Esophagus muscularis mucosa (tissue), 4 donors: ENCODE measurements around the gene SIK2. TPM values are rescaled to one million over a fixed set of nuclear protein-coding genes. Genes with fewer than 3 reads are reported as not detected.
"Not testable (repeated sequence)": the region's sequence is repeated elsewhere in the genome, so short reads cannot be mapped to it uniquely, and the experiment has no call there.

Experiments
- DNase-seq: peaks from one replicate; pipeline ENCODE4 v3.0.0-alpha.2; 2017; ENCODE audit errors: extremely low spot score
- H3K27ac ChIP-seq, 4 donors: fragments of 200-600 bp; sonication (generic); replicated peaks in 1 of 4; 1 replicate in 3 of 4; 2 replicates in 1 of 4; pipeline ENCODE4 v1.5.1; 2016 to 2019; ENCODE audit warnings: mild to moderate bottlenecking in 1 of 4
- H3K27me3 ChIP-seq, 4 donors: fragments of 200-600 bp; sonication (generic); one replicate each; pipeline versions ENCODE4 v1.5.1 to v1.6.0; 2016 to 2019
- H3K36me3 ChIP-seq, 4 donors: fragments of 200-600 bp; sonication (generic); one replicate each; pipeline ENCODE4 v1.5.1; 2016 to 2019
- H3K4me1 ChIP-seq, 4 donors: fragments of 200-600 bp; sonication (generic); one replicate each; pipeline ENCODE4 v1.5.1; 2016 to 2019
- H3K4me3 ChIP-seq, 4 donors: fragments of 200-600 bp; sonication (generic); 1 replicate in 2 of 4; 2 replicates in 2 of 4; pipeline ENCODE4 v1.5.1; 2016 to 2019; ENCODE audit warnings: mild to moderate bottlenecking in 4 of 4, moderate library complexity in 1 of 4
- H3K9me3 ChIP-seq, 4 donors: fragments of 200-600 bp; sonication (generic); 1 replicate in 3 of 4; 2 replicates in 1 of 4; pipeline ENCODE4 v1.5.1; 2016 to 2019
- CTCF ChIP-seq, 3 experiments: fragments of 200-600 bp in 2 of 3; fragments of 450-650 bp in 1 of 3; sonication (generic) in 2 of 3; IDR thresholded peaks; one replicate each; pipeline ENCODE4 v1.5.1; 2017 to 2019; ENCODE audit warnings: antibody characterized with exemption in 3 of 3, mild to moderate bottlenecking in 2 of 3, moderate library complexity in 1 of 3
- EP300 ChIP-seq: sonication (generic); formaldehyde crosslinking; IDR thresholded peaks from one replicate; pipeline ENCODE4 v1.6.1; 2017; ENCODE audit warnings: antibody characterized with exemption
- POLR2A ChIP-seq: fragments of 450-650 bp; IDR thresholded peaks from one replicate; pipeline ENCODE4 v1.6.1; 2017; ENCODE audit warnings: antibody characterized with exemption, moderate library complexity, mild to moderate bottlenecking, low read depth
- POLR2AphosphoS5 ChIP-seq, 2 donors: sonication (generic); formaldehyde crosslinking; IDR thresholded peaks; one replicate each; pipeline ENCODE4 v1.6.1; 2017; ENCODE audit warnings: antibody characterized with exemption in 2 of 2
- WGBS: methylation state at CpG from one replicate; pipeline ENCODE4 v1.1.5; 2018; 5-methylcytosine and 5-hydroxymethylcytosine counted together
- intact Hi-C: fragments of 100-400 bp; cut with DNase I; formaldehyde crosslinking; loops from one replicate; pipeline ENCODE4 v1.15.1; 2023
- total RNA-seq, 4 donors: library from RNA; depleted of rRNA; stranded (reverse); fragments of >200 nt; gene quantifications; one replicate each; pipeline versions ENCODE4 v1.1.0 to v1.2.1, GENCODE V29; 2016

The SIK2 gene
- total RNA-seq, 4 donors from 2014 or later, result 14.5 to 22.1 (median 17.4) TPM

- H3K9me3 ChIP-seq, result no peaks in the 10 kb centered on the region
- H3K36me3 ChIP-seq, result peaks cover 5 to 35% (median 25%) of the 10 kb centered on the region in 4 donors
- no peak for TF ChIP-seq CTCF (IDR thresholded peaks at IDR 0.05)
- no peak for TF ChIP-seq EP300
- no peak for TF ChIP-seq POLR2A
- peak; percentile 42 to 71 for TF ChIP-seq POLR2AphosphoS5 (IDR thresholded peaks at IDR 0.05)
- intact Hi-C loops, result loop anchor here (2.0 kb wide), 1 partner anchor 163 kb away; the partner anchor contains the start of gene SIK2
- H3K27ac ChIP-seq, result peak within 1 kb of the TSS; percentile 90 to 93 (median 91)
- H3K4me1 ChIP-seq, result peaks cover 4 to 39% (median 37%) of the 10 kb centered on the region in 4 donors
- peak; percentile 98 for DNase-seq
- H3K27me3 ChIP-seq, result no peaks in the 10 kb centered on the region
- WGBS, result under 1% methylated on average over 28 of the region's 61 CpGs
- H3K4me3 ChIP-seq, result peak within 1 kb of the TSS; percentile 72 to 93 (median 80)
Measured at GRCh38 chr11:111765984-111766833, 164.0 kb downstream of the SIK2 start, which contains the start of gene PPP2R1B. Gene PPP2R1B (minus strand): TSS chr11:111766389. CDS start chr11:111766361, 28 bp downstream.

- peaks cover 4 to 39% (median 37%) of the 10 kb centered on the region in 4 donors for H3K4me1 ChIP-seq
- 5% methylated on average over 7 of the region's 7 CpGs for WGBS
- H3K4me3 ChIP-seq, result peak overlapping the region; percentile 72 to 93 (median 80)
- peaks cover 0 to 29% (median 19%) of the 10 kb centered on the region in 4 donors for H3K36me3 ChIP-seq
- intact Hi-C loops, result loop anchor here (2.0 kb wide), 1 partner anchor 164 kb away; the partner anchor contains the start of gene SIK2
- no peaks in the 10 kb centered on the region for H3K9me3 ChIP-seq
- H3K27ac ChIP-seq, result peak overlapping the region; percentile 90 to 93 (median 91)
- no peaks in the 10 kb centered on the region for H3K27me3 ChIP-seq
- no peak for TF ChIP-seq CTCF (IDR thresholded peaks at IDR 0.05)
- no peak for TF ChIP-seq EP300
- TF ChIP-seq POLR2AphosphoS5 (IDR thresholded peaks at IDR 0.05), result no peak
- TF ChIP-seq POLR2A, result no peak
- DNase-seq, result no peak
Measured at GRCh38 chr11:111766834-111767142, 164.5 kb downstream of the SIK2 start.

GRCh38 chr11:111770581-111771134, 168.4 kb downstream of the SIK2 start:
- intact Hi-C loops, result no loop called here
- WGBS, result 77% methylated on average over 4 of the region's 4 CpGs
- Histone ChIP-seq H3K27me3 (no peaks in the 10 kb centered on the region), H3K4me1 (peaks cover 6 to 17% (median 16%) of the 10 kb centered on the region in 4 donors), H3K4me3 (no peak overlapping the region), H3K27ac (no peak overlapping the region), H3K36me3 (no peaks in the 10 kb centered on the region), H3K9me3 (no peaks in the 10 kb centered on the region)
- no peak for DNase-seq
- no peak for TF ChIP-seq CTCF (IDR thresholded peaks at IDR 0.05)
- TF ChIP-seq EP300, result no peak
- no peak for TF ChIP-seq POLR2AphosphoS5 (IDR thresholded peaks at IDR 0.05)
- no peak for TF ChIP-seq POLR2A

GRCh38 chr11:111771205-111771604, 169.0 kb downstream of the SIK2 start:
- H3K4me3 ChIP-seq, H3K27me3 ChIP-seq, H3K9me3 ChIP-seq, H3K36me3 ChIP-seq, DNase-seq, intact Hi-C loops, H3K27ac ChIP-seq: not testable (repeated sequence)
- peaks cover 6 to 17% (median 16%) of the 10 kb centered on the region in 4 donors for H3K4me1 ChIP-seq
- WGBS, result 91% methylated on average over 5 of the region's 5 CpGs

GRCh38 chr11:111772535-111772934, 170.3 kb downstream of the SIK2 start:
- intact Hi-C loops, result no loop called here
- Histone ChIP-seq H3K4me1 (peaks cover 6 to 14% (median 11%) of the 10 kb centered on the region in 4 donors), H3K9me3 (no peaks in the 10 kb centered on the region), H3K4me3 (no peak overlapping the region), H3K27me3 (no peaks in the 10 kb centered on the region), H3K27ac (no peak overlapping the region), H3K36me3 (no peaks in the 10 kb centered on the region)
- TF ChIP-seq CTCF (IDR thresholded peaks at IDR 0.05) (no peak), POLR2A (no peak), POLR2AphosphoS5 (IDR thresholded peaks at IDR 0.05) (no peak), EP300 (no peak)
- 91% methylated on average over 2 of the region's 2 CpGs for WGBS
- no peak for DNase-seq
